Measurements from ENCODE around the gene GUCA1A.
A peak's percentile ranks its signal among the peaks of the same experiment; 100 is the strongest.
"Not testable (repeated sequence)": the region's sequence is repeated elsewhere in the genome, so short reads cannot be mapped to it uniquely, and the experiment has no call there.

Gene GUCA1A

DNA sequence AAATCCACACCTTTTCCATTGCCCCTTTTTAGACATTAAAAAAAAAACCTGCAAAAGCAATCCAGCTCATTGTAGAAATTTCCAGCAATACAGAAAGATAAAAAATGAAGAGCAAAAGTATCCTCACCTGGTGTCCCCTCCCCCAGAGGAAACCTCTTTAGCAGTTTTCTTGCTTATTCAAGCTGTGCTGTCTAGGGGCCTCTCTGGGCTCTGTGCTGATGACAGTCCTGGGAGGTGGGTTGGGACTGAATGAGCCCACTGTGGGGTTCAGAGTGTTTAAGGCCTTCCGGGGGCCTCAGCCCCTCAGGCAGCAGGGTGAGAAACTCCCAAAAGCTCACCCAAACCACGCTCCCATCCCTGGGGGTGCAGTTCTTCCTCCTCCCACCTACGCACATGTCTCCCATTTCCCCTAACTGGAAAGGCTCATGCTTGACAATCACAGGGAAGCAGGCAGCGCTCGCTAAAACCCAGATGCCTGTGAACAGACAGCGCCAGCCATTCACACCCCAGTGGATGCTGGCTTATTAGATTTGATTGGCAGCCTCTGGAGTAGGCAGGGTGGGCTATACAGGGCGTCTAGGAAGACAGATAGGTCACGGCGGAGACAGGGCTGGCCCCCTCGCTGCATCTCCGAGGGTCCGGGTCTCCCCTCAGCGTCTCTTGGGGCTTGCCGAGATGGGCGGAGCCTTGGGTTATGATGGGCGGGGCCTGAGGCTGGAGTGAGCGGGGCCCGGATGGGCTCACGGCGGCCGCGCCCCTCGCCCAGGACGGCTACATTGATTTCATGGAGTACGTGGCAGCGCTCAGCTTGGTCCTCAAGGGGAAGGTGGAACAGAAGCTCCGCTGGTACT, 4.6 kb downstream of the GUCA1A start:
- DNase-seq: peak in 2 of 6 experiments; percentile 8 to 24

DNA sequence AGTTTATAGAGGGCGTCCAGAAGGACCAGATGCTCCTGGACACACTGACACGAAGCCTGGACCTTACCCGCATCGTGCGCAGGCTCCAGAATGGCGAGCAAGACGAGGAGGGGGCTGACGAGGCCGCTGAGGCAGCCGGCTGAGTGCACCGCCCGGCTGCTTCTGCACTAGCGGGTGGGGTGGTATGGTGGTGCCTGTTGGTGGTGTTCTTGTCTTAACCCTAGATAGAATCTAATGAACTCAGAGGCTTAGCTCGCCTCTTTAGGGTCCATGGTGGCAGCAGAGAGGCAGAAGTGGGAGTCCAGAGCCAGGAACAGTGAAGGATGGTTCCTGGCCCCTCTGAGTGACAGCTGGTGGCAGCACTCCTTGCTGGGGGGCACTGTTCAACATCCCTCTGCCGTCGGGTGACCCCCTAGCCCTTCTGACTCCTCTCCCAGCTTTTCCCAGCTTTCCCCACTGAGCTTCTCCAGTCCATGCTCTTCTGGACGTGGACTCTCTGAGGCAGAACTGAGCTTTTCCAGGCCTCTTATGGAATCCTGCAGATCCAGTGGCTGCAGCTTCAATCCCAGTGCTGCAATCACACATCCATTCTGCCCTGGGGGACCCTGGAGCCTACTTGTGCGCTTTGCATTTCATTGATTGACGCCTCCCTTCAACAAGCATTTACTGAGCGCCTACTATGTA, 6.2 kb downstream of the GUCA1A start:
- no peak for DNase-seq

DNA sequence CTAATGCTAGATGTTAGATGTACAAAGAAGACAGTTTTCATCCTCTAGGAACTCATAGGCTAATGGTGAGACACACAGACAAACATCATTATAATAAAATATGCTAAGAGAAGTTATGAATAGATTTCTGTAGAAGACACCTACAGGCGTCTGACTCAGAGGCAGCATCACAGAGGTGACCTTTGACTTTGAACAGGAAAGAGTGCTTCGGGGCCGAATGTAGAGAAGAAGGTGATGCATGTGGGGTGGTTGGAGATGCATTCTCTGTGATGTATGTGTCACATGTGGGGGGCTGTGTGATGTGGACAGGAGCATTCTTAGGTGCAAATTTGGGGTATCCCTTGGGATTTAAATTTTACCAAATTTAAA, 6.8 kb downstream of the GUCA1A start:
- DNase-seq: no peak

DNA sequence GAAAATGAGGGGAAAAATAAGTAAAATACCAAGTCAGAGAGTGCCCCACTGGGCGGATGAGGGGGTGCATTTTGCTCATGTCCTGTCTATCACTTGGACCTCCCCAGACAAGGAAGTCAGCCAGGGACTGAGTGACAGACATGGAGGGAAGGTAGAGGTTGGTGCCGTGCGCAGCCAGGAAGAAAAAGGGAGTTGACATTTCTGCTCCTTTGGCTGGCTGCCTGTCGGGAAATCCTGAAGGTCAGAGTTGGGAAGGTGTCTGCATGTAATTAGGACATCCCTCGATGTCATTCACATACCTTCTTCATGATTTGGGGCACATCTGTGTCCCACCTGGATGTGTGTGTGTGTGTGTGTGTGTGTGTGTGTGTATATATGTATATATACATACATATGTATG, 8.9 kb downstream of the GUCA1A start:
- DNase-seq: no peak

DNA sequence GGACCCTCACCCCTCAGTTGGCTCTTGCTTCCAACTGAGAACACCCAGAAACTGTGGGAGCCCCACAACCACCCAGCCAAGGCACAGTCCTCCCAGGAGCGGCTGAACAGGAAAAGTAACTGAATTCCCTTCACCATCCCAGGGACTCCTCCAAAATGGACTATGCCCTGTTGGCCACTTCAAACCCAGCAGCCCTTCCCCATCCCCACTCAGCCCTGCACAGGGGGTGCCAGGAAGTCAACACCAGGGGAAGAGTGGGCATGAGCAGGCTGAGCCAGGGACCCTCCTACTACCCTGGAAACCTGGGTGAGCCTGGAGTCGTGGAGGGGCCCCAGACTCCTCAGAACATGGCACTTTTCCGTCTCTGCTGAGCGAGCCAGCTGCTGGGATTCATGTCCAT, 11.3 kb downstream of the GUCA1A start:
- no peak for DNase-seq

DNA sequence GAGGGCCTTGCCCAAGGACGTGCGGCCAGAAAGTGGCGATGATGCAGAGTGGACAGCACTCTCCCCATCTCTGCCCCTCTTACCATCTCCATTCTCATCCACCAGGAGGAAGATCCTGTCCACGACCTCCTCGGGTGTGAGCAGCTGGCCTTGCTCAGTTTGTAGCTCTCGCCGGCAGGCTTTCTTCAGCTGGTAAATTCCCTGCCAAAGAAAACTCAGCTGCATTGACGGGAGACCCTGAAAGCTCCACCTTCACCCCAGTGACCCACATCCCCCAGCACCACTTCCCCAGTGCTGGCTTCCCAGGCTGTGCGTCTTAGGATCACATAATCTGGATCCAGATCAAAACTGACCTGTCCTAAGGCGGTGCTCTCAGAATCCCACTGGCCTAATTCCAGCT, 12.4 kb downstream of the GUCA1A start:
- no peak for DNase-seq

DNA sequence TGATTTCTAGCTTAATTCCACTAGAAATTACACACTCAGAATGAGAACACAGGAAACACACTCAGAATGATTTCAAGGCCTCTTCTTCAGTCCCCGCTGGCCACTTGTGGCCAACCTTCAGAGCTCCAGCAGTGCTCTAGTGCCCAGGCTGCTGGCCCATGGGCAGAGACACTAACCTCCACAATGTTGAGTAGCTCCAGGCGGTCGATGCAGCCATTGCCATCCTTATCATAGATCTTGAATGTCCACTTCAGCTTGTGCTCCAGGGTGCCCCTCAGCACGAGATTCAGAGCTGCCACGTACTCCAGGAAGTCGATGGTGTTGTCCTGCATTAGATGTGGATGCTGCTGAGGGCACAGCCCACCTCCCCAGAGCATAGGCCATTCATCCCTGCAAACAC, 15.2 kb downstream of the GUCA1A start:
- no peak for DNase-seq

DNA sequence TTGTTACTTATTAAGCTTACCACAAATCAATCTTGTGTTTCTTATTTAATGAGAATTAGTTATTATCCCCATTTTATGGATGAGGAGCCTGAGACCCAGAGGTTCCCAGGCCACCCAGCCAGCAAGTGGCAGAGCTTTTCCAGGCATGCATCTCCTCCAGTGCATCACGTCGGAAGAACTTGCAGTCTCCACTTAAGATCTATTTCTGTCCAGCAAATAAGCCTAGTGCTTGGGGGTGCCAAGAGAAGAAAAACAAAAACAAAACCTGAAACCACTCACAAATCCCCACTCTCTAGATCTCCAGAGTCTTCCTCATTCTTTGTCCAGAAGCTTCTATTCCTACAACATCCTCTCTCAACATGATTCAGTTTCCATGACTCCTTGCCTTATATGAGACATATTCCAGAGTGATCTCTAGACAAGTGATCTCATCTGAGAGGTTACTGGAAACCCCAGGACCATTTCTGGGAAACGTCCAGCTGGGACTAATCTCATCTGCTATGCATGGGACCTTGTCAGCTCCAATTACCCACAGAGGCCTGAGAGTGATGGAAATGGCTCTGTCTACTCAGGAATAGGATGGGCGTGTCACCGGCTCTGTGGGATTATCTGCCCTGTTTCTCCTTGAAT, 17.5 kb downstream of the GUCA1A start:
- no peak for DNase-seq

DNA sequence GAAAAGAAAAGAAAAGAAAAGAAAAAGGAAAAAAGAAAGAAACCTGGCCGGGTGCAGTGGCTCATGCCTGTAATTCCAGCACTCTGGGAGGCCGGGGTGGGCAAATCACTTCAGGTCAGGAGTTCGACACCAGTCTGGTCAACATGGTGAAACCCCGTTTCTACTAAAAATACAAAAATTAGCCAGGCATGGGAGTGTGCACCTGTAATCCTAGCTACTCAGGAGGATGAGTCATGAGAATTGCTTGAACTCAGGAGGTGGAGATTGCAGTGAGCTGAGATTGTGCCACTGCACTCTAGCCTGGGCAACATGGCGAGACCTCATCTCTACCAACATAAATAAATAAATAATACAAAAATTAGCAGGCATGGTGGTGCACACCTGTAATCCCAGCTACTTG, 19.2 kb downstream of the GUCA1A start:
- not testable (repeated sequence) for DNase-seq

DNA sequence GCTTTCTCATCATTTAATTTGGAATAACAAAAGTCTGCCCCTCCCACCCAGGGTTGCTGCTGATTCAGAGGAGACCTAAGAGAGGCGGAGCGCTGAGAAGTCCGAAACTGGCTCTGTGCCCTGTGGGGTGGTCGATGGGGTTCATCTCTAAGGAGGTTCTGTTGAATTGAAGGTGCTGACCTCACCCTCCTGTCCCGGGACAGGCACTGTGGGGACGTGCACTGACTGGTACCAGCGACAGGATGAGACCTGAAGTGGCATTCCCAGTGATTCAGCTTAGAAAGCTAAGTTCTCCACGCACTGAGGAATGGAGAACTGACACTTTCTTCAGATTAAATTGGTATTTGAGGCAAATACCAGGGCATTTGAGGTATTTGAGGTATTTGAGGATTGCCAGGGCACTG, 20.3 kb downstream of the GUCA1A start:
- no peak for DNase-seq

DNA sequence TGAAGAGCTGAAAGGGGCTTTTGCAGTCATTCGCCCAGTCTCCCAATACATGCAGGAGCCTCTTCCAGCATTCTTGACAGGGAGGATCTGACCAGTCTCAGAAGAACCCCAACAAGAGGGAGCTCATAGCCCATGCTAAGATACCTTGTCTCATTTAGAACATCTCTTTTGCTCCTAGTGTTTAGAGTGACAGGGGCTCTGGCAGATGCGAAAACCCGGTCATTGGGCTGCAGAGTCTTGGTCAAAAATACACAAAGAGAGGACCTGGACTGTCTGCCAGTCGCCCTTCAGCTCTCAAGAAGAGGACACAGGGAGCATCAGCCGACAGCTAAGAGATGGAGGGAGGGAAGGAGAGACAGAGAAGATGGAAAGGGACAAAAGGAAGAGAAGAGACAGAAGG, 20.9 kb downstream of the GUCA1A start:
- no peak for DNase-seq

DNA sequence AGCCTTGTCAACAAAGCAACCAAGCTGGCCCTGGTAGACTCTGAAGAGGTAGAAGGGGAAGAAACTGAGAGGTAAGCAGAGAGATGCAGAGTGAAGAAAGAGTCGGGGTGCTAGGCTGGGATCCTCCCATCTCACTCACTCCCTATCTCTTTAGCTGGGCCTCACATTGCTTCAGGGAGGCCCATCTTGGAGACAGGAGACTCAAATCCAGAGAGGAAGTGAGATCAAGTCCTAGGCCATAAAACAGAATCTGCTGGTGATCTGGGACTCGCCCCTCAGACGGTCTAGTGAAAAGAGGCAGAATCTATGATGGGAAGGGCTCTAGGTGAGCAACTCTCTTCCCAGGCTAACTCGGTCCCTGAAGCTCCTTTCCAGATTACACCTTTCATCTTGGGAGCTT, 22.3 kb downstream of the GUCA1A start:
- no peak for DNase-seq

DNA sequence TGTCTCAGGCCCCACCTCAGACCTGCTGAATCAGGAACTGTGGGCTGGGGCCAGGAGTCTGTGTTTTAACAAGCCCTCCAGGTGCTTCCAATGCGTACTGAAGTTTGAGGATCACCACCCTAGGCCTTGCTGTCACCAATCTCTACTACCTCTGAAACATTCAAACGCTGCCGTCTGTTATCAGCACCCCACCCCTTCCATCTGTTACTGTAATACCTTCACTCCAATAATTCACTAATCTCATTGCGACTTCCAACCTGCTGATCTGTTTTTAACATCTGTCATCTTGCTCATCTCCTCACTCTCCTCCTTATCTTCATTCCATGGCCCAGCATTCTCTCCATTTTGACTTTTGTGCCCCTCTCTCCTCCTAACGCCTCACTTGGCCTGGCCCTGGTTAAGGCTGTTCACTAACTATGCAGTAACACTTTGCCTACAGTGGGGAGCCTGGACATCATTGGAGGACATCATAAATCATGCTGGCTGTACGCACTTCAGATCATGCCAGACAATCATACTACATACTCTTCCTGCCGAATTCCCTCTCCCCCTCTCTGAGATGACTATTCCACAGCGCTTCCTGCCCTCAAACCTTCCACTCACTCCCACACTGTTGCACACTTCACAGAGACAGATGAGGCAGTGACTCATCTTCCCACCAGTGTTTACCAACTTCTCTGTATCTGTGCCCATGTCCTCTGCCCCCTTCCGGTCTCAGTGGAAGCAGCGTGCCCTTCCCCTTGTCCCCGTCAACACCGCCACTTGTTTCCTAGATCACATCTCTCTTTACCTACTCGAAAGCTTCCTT, 24.6 kb downstream of the GUCA1A start:
- DNase-seq: no peak

DNA sequence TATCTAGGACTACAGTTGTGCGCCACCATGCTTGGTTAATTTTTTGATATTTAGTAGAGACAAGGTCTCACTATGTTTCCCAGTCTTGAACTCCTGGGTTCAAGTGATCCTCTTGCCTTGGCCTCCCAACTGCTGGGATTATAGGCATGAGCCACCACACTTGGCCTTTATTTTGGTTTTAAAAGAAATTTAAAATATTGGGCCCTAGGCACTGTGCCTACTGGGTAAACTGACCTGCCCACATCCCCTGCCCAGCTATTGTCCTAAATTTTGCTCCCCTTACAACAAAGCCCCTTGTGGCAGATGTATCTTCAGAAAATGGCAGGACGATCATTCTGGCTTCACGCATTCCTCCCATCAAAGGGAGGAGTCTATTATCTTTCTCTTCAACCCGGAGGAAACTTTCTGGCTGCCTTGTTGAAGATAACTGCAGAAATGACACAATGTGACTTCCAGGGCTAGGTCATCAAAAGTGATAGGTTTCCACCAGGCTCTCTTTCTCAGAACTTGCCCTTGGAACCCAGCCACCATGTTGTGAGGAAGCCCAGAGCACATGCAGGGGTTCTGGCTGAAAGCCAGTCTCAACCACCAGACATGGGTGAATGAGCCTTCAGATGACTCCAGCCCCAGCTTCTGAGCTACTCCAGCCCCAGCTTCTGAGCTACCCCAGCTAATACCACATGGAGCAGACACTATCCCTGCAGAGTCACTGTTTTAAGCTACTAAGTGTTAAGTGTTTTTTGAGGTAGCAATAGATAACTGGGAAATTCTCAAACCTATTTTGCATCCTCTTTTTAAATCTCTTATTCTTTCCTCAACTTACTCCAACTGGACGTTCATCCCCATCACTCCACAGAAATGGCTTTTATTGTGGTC, 26.2 kb downstream of the GUCA1A start:
- DNase-seq: no peak

DNA sequence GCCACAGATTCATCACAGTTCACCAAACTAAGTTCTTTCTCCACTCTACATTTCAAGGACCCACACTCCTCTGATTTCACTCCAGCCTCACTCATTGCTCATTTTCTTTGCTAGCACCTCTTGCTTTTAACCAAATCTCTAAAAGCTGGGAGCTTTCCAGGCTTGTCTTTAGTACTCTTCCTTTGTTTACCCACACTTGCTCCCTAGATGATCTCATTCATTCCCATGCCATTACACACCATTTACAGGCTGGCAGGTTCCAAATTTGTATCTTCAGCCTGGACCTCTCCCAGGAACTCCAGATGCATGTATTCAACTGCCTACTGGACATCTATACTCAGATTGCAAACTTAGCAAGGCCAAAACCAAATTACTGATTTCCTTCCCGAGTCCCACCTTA, 26.9 kb downstream of the GUCA1A start:
- DNase-seq: no peak

DNA sequence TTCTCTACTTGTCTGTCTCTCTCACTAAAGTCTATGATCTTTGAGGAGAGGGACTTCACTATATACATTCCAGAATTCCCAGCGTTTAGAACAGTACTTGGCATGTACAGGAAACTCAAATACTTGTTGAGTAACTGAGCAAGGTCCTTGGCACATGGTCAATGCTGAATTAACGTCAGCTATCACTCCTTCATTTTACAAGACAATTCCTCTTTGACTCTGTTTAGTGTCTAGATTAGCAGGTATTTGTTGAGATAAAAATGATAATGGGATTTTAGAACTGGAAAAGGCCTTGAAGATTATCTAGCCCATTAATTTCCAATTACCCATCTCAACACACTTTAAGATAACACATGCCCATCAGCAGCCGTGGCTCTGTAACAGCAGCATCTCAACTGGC, 28.2 kb downstream of the GUCA1A start:
- no peak for DNase-seq

DNA sequence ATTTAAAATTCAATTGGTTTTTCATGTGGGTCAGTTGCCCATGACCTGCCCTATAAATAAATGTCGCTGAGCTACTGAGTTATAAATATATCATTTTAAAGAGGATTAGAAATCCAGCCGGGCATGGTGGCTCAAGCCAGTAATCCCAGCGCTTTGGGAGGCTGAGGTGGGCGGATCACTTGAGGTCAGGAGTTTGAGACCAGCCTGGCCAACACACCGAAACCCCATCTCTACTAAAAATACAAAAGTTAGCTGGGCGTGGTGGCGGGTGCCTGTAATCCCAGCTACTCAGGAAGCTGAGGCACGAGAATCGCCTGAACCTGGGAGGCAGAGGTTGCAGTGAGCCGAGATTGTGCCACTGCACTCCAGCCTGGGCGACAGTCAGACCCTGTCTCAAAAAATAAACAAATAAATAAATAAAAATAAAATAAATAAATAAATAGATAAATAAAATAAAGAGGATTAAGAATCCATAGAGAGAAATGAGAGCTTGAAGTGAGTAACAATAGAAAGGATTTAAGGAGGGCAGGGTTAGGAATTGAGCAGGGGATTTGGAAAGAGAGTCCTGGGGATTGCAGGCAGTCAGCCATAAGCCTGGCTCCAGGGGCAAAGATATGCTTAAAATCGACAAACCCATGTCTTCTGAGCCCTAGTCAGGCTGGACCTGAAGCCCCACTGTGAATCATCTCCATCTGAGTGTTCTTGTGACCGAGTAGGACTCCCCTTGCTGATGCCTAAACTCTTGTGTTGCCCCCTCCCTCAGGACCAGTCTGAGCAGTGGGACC, 29.2 kb downstream of the GUCA1A start:
- DNase-seq: not testable (repeated sequence)

DNA sequence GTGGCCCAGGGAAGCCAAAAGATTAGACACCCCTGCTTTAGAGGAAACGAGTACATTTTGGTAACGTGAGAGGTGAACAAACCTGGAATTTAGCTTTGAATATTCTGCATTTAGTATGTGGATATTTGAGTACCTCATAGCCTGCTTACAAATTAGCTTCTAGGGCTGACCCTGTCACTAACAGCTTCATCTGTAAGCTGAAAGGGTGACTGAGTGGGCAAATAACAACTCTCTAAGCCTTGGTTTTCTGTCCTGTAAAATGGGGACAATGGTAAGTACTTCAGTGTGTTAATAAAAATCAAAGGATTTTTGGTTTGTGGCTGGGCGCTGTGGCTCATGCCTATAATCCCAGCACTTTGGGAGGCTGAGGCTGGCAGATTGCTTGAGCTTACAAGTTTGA, 30.0 kb downstream of the GUCA1A start:
- DNase-seq: no peak

DNA sequence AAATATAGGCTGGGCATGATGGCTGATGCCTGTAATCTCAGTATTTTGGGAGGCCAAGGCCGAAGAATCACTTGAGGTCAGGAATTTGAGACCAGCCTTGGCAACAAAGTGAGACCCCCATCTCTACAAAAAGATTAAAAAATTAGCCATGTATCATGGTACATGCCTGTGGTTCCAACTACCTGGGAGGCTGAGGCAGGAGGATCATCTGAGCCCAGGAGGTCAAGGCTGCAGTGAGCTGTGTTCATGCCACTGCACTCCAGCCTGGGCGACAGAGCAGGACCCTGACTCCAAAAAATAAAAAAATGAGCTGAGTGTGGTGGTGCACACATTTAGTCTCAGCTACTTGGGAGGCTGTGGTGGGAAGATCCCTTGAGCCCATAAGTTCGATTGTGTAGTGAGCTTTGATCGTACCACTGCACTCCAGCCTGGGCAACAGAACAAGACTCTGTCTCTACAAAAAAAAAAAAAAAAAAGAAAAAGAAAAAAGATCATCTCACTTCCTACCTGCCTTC, 31.7 kb downstream of the GUCA1A start:
- no peak for DNase-seq

DNA sequence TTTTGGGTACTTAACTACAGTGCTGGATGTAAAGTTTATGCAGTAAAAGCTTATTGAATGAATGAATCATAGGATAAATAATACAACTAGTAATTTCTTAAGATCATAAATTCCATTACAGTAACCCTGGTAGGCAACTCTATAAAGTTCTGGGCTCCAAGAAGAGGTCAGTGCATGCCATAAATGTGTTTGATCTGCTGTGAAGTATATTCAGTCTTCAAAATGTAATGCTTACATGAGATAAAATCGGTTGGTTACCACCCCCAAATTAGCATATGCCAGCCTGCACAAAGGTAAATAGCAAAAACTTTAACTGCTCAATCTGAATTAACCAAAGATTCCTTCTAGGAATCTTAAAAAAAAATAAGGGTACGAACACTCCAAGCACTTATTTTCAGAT, 34.4 kb downstream of the GUCA1A start:
- DNase-seq: not testable (repeated sequence)

DNA sequence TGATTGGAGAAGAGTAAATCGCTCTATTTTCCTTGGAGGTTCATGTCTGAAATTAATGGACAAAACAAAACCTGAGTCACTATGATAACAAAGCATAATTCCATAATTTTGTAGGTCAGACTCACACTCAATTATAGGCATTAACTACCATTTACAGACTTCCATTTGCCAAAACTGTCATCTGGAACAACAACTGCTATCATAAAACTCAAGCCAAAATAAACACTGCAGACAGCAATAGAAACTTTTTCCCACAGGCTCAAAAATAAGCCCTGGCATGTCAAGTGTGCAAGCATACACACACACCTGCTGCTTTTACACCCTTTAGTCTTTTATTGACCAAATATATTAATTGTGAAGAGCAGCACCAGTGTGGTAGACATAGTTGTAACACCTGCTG, 37.4 kb downstream of the GUCA1A start:
- no peak for DNase-seq

All from stimulated activated naive CD4-positive, alpha-beta T cell (primary cell).